Measurements from ENCODE around the gene KRTAP5-7.
"Not testable (repeated sequence)": the region's sequence is repeated elsewhere in the genome, so short reads cannot be mapped to it uniquely, and the experiment has no call there.

KRTAP5-7 gene, protein sequence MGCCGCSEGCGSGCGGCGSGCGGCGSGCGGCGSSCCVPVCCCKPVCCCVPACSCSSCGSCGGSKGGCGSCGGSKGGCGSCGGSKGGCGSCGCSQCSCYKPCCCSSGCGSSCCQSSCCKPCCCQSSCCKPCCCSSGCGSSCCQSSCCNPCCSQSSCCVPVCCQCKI

DNA sequence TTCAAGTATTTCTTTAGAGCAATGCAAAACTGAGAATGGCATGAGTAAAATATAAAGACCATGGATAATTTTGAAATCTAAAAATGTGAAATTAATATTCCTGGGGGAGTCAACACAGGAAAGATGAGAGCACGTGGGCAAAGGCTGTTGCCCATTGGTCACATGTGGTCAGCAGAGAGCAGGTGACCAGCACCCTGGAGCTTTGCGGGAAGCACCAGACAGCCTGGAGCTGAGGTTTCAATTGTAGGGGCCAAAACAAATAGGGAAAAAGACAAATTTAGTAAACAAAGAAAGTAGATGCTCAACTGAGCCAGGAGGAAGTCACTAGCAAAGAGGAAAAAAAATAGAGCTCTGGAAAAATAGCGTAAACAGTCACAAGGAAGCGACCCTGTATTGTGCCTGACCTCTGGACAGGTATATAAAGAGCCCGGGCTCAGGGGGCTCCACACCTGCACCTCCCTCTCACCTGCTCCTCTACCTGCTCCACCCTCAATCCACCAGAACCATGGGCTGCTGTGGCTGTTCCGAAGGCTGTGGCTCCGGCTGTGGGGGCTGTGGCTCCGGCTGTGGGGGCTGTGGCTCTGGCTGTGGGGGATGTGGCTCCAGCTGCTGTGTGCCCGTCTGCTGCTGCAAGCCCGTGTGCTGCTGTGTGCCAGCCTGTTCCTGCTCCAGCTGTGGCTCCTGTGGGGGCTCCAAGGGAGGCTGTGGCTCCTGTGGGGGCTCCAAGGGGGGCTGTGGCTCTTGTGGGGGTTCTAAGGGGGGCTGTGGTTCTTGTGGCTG, at the start of gene KRTAP5-7:
TSS of gene KRTAP5-7 (plus strand) at position 472 of the 780 bp plus-strand sequence. CDS start at position 506, 34 bp downstream.
- not testable (repeated sequence) for DNase-seq, ATAC-seq

DNA sequence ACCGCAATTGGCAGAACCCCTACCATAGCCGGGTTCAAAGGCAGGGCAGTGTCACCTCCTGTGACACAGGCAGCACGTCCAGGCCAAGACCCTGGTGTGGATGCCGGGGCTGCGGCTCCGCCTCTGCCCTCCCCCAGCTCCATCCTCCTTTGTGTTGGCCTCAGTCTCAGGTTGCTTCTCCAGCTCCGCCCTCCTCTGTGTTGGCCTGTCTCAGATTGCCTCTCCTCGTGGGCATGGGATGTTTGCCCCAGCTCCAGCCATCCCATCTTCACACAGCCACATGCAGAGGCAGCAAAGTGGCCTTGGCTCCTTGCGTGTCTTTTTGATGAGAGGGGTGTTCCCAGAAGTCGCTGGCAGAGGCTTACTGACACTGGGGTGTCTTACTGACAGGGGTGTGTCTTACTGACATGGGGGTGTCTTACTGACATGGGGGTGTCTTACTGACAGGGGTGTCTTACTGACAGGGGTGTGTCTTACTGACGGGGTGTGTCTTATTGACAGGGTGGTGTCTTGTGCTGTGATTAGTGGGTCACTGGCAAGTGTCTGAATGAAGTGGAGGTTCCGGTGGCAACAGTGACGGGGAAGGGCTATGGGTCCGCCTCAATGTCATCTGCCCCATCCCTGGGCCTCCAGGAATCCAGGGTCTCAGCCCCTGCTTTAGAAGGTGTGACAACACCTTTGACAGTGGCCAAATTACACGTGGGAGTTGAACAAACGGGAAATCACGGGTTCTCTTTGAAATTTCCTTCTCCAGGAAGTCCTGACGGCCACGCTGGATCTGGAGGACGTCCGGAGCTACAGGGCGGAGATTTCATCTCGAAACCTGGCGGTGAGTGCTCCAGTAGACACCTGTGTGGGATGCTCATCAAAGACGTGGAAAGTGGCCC, 49.2 kb upstream of the KRTAP5-7 start:
- DNase-seq, result no peak
- ATAC-seq, result no peak

DNA sequence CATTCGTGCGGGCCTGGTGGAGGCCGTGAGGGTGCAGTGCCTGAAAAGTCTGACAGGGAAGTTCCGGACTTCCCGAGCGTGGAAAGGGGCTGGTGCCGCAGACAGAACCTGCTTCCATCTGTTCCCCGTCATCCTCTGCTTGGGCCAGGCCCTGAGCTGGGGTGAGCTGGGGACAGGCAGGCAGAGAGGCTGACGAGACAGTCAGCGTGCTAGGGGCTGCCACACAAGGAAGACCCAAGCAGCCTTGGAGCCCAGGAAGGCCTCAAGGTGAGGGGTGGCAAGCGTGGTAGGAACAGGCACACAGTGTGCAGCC, 48.6 kb upstream of the KRTAP5-7 start:
- ATAC-seq (no peak), DNase-seq (no peak)

DNA sequence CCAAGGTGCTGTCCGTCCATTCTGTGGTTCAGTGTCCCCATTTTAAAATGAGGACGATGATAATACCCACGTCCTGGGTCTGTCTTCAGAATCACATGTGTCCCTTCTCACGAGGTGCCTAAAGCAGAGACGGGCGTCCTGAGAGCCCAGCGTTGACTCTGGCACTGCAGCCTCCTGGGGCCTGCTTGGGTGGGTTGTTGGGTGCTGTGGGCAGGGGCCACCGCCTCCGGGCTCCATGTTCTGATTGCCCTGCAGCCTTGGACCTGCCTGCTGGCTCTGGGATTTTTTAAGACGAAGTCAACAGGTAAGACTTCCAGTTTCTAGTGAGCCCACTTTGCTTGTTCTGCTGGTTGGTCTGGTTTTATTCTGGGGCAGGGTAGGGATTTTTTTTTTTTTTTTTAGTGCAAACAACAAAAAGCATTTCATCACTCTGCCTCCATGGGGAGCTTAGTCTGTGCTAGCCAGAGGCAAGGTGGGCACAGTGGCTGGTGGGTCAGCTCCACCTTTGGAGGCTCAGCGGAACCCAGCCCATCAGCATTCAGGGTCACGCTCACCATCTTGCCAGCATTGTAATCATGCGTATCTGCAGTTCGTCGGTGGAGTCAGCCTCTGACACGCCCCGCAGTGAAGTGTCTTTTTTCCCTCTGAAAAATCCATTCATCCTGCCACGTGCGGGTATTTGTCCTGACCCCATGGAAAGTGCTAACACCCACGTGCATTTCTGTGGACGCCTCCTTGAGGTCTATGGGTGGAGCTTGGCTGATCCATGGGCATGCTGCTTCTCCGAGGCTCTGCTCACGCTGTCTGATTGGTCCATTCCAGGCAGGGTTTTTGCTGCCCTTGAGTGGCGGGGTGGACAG, 45.7 kb upstream of the KRTAP5-7 start:
- DNase-seq (no peak), ATAC-seq (no peak)

DNA sequence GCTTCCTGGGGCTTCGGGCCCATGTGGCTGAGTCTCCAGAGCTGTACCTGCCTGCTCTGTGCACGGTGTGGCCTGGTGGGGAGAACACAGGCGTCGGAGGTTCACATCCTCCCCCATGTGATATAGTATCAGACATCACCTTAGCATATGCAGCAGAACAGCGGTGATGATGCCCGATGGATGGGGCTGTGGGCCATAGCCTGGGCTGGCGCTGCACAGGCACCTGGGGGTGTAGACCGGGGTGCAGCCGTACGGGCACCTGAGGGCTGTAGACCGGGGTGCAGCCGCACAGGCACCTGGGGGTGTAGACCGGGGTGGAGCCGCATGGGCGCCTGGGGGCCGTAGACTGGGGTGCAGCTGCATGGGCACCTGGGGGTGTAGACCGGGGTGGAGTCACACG, 44.9 kb upstream of the KRTAP5-7 start:
- ATAC-seq (no peak), DNase-seq (no peak)

DNA sequence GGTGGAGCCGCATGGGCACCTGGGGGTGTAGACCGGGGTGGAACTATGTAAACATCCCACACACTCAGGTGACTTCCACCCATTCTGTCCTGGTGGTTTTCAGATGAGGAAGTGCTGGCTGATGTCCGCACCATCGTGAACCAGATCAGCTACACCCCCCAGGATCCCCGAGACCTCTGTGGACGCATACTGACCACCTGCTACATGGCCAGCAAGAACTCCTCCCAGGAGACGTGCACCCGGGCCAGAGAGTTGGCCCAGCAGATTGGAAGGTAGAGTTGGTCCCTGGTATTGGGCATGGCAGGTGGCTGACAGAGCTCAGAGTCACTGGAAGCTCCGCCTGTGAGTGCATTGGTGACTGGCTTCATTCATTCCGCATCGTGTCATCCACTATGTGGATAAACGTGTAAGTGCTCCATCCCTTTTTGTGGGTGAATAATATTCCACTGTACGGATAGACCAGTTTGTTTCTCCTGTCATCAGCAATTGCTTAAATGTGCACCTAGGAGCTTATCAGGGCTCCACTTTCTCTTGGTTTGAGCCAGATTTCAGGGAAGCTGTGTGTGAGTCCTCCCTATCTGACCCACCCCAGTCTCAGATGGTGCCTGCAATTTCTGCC, 44.2 kb upstream of the KRTAP5-7 start:
- DNase-seq (no peak), ATAC-seq (no peak)

DNA sequence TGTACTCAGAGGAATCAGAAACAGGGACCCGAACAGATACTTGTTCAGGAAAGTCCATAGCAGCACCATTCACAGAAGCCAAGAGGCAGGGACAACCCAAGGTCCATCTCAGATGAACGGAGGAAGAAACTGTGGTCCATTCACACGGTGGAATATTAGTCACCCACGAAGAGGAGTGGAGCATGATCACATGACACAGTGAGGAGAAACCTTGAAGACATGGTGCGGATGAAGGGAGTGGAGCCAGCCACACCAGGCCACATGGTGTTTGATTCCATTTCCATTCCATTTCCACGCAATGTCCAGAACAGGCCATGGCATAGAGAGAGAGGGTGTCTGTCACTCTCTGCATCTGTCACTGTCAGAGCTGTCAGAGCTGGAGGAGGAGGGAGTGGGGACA, 43.4 kb upstream of the KRTAP5-7 start:
- no peak for ATAC-seq
- DNase-seq, result no peak

DNA sequence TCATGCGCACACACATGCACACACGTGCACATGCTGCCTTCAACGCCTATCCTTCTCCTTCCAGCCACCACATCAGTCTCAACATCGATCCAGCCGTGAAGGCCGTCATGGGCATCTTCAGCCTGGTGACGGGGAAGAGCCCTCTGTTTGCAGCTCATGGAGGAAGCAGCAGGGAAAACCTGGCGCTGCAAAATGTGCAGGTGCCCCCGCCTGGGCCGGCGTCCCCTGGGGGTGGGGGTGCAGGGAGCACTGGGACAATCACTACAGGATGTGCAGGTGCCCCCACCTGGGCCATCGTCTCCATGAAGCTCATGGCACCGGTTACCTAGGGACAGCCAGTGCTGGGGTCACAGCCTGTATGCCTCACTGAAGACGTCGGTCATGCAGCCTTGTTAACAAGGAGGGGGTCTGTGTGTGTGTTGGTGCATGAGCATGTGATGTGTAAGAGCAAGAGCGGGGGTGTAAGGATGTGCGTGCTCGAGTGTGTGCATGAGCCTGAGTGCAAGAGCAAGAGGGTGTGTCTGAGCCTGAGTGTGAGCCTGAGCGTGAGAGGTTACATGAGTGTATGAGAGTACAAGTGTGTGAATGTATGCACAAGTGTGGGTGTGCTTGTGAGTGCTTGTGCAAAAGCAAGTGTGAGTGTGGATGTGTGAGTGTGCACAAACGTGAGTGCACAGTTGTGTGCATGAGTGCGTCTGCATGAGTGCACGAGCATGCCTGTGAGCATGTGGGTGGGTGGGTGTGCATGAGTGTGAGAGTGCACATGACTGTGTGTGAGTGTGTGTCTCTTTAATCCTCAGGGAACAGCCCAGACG, 42.6 kb upstream of the KRTAP5-7 start:
- no peak for DNase-seq
- ATAC-seq, result no peak

DNA sequence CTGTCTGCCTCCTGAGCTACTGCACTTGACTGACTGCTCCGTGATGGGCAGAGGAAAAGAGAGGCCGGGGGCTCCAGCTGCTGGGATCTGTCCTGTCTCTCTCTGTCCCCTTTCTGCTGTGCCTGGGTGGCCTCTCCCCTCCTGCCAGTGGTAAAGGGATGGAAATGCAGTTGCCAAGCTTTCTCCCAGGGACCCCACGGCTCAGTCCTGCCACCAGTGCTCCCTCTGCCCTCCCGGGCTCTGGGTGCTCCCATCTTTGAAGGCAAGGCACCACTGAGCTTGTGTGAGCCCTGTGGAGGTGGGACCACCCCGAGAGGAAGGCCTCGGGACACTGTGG, 42.0 kb upstream of the KRTAP5-7 start:
- DNase-seq (no peak), ATAC-seq (no peak)

DNA sequence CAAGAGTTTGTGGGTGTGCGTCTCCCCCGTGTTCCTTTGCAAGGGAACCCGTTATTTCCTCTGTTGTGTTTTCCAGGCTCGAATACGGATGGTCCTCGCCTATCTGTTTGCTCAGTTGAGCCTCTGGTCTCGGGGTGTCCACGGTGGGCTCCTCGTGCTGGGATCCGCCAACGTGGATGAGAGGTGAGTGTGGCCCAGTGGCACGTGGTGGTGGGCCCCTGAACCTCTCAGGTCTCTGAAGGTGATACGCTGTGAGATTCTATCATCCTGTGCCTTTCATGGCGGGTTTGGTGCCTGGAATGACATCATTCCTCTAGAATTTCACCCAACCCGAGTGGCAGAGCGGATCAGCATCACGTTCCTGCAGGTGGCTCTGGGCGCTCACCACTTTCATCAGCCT, 41.6 kb upstream of the KRTAP5-7 start:
- DNase-seq (no peak), ATAC-seq (no peak)

DNA sequence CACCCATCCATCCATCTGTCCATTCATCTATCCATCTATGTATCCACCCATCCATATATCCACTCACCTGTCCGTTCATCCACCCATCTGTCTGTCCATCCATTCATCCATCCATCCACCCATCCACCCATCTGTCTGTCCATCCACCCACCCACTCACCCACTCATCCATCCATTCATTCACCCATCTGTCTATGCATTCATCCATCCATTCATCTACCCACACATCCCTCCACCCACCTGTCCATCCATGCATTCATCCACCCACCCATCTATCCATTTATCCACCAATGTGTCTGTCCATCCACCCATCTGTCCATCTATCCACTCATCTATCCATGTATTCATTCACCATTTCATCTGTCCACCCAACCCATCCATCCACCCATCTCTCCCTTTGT, 40.7 kb upstream of the KRTAP5-7 start:
- DNase-seq (no peak), ATAC-seq (no peak)

DNA sequence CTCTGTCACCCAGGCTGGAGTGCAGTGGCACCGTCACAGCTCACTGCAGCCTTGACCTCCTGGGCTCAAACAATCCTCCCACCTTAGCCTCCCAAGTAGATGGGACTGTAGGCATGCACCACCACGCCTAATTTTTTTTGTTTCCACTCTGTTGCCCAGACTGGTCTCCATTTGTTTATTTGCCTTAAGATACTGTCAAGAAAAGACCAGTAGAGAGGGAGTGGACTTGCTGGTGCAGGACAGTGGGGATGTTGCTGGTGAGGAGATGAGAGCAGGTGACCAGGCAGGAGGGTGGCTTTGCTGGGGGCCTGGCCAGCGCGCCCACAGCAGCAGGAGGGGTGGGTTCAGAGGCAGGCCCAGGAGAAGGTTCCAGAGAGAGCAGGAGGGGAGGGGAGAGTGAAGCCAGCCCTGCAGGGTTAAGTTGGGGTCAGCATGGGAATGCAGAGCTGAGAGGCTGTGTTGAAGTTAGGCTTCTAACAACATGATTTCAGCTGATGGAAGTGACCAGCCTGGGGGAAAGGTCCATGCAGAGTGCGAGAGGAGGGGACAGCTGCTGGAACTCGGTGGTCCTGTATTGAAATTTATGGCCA, 38.3 kb upstream of the KRTAP5-7 start:
- ATAC-seq (no peak), DNase-seq (no peak)

DNA sequence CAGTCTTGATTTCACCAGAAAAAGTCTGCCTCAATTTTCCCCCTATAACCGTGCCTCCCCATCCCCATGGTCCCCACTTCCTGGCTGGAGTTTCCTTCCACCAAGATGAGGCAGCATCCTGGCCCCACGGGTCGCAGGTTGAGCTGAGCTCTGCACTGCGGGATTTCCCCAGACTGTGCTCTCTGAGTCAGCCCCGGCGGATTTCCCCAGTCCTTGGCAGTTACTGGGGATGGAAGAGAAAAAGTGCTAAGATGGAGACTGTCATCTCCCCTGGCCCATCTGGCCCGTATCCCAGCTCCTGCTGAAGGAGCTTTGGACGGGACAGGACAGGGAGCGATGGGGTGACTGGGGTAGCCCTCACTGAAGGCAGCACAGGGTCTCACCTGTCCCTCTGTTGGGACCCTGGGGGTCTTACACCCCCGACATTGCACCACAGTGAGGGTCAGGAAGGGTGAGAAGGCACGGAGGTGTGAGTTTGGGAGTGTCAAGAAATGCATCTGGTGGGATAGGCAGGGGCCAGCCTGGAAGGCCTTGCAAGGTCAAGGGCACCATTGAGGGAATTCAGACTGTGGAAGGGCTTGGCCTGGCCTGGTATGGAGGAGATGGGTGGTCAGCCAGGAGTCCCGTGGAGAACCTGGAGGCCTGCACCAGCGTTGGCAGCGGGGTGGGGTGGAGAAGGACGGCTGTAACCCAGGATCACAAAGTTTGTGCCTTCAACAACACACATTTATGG, 37.6 kb upstream of the KRTAP5-7 start:
- peak; percentile 96 for ATAC-seq

DNA sequence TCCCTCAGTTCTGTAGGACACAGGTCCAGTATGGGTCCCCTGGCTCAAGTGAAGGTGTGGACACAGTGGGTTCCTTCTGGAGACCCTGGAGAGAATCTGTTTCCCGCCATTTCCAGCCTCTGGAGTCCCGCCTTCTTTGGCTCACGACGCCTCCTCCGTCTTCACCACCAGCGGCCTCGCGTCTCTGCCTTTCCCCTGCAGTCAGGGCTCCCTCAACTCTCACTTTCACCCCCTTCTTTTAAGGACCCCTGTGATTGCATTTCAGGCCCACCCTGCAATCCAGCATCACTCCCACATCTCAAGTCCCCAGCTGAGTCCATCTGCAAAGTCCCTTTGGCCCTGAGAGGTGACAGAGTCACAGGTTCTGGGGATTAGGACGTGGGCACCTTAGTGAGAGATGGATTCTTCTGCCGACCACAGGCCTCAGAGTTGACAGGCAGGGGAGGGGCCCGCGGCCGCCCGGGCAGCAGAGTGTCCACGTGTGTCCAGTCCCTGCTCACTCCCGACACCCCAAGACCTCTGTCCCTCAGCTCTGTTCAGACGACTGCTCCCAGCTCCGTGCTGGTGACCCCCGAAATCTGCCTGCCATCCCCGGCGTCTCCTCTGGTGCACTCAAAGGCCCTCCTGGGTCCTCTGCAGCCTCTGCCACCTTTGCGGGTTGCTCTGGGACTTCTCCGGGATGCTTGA, 36.9 kb upstream of the KRTAP5-7 start:
- no peak for DNase-seq
- ATAC-seq, result no peak

More for the DNA sequence above, 37.6 kb upstream of the KRTAP5-7 start:
- peak; percentile 80 for DNase-seq

DNA sequence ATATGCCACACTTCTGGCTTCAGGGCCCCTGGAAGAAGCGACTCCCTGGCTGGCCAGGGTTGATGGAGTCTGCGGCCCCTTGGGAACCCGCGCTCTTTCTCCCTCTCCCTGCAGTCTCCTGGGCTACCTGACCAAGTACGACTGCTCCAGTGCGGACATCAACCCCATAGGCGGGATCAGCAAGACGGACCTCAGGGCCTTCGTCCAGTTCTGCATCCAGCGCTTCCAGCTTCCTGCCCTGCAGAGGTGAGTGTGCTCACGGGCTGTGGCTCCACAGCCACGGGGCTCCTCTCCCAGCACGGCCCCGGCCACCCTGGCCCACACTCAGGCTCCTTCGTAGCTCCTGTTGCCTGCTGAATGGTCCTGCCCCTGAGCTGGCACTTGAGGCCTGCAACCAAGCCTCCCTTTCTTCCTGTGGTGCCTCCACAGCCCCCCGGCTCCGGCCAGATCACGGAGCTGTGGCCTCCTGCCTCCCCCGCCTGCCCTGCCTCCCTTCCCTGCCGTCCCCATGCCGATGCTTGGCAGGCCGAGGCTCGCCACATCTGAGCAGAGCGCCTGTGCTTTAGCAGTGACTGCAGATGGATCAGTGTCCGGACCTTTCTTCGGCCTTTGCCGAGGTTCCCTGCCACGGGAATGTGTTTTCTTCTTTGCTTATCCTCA, 36.2 kb upstream of the KRTAP5-7 start:
- DNase-seq, result no peak
- ATAC-seq, result no peak

DNA sequence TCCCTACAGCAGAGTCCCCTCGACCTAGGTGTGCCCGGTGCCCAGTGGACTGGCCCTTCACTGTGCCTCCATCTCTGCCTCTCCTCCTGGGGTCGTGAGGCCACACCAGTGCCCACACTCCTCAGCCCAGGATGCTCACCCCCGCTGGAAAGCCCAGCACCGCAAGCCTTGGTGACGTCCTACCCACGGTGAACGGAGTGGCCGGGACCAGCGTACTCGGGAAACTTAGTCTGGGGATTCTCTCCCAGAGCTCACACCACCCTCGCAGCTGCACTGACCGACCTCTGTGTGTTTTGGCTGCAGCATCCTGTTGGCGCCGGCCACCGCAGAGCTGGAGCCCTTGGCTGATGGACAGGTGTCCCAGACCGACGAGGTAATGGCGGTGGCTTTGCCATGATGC, 35.5 kb upstream of the KRTAP5-7 start:
- no peak for ATAC-seq
- DNase-seq, result no peak

DNA sequence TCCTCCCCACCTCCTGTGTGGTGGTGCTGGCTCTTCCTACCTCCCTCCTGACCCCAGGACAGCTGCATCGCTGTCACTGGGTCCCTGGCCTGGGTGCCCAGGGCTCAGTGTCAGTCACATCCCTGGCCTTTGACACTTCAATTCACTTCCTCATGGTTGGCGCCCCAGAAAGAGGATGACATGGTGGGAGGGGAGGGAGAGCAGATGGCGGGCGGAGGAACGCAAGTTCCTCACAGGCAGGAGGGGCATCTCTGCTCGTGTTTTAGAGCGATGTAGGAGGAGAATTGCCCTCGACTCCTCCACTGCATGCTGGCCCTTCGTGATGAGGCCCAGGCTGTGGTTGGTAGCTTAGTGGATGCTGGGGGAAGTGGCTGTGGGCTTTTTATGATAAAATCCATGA, 35.1 kb upstream of the KRTAP5-7 start:
- DNase-seq, result no peak
- ATAC-seq, result no peak
